Measurements from ENCODE around the gene AP1S3. TPM values are rescaled to one million over a fixed set of nuclear protein-coding genes. Genes with fewer than 3 reads are reported as not detected.

Gene AP1S3
- total RNA-seq, 1 experiment from 2014 or later = 66.3 TPM

- intact Hi-C loops (cut with micrococcal nuclease; ENCODE audit: unreplicated experiment) (no loop called here), in situ Hi-C loops (cut with HindIII; ENCODE audit: low pct_unique_long_range_greater_than_20kb, low sequenced_read_pairs) (no loop called here)
- DNase-seq (ENCODE audit: low read depth, low spot score) = no peak
- Histone ChIP-seq H3K4me1 (ENCODE audit: control insufficient read depth, insufficient read depth, low read length) (peaks cover 10% of the 10 kb centered on the region; the same call in 1 of the 2 replicates), H3K27ac (ENCODE audit: low read length) (no peak overlapping the region; the same call in 1 of the 2 replicates), H3K4me3 (ENCODE audit: low read depth in 2 of 2, low read length in 2 of 2) (no peak overlapping the region), H3K9me3 (ENCODE audit: control insufficient read depth, insufficient read depth, low read depth, low read length) (no peaks in the 10 kb centered on the region), H3K27me3 (ENCODE audit: control insufficient read depth, insufficient read depth, low read length) (no peaks in the 10 kb centered on the region), H3K36me3 (ENCODE audit: control insufficient read depth, insufficient read depth, low read length) (no peaks in the 10 kb centered on the region)
- BruUV-seq (replicated peaks) = no TSS peak
- ChIA-PET POLR2A (no interaction called here), CTCF (no interaction called here)
- ATAC-seq = no peak
- TF ChIP-seq SIN3A (IDR thresholded peaks at IDR 0.05; ENCODE audit: borderline replicate concordance, insufficient read depth, low read depth, low read length) (no peak), REST (IDR thresholded peaks at IDR 0.05; ENCODE audit: insufficient read depth in 1 of 2, low read depth in 2 of 2, low read length in 1 of 2) (no peak), POLR2AphosphoS5 (IDR thresholded peaks at IDR 0.05; ENCODE audit: low read depth, low read length) (no peak), CTCF (IDR thresholded peaks at IDR 0.05) (no peak), TCF7L2 (IDR thresholded peaks at IDR 0.05; ENCODE audit: low read depth, low read length) (no peak)
Measured at GRCh38 chr2:223856021-223856420, 18.6 kb upstream of the AP1S3 start.

DNA sequence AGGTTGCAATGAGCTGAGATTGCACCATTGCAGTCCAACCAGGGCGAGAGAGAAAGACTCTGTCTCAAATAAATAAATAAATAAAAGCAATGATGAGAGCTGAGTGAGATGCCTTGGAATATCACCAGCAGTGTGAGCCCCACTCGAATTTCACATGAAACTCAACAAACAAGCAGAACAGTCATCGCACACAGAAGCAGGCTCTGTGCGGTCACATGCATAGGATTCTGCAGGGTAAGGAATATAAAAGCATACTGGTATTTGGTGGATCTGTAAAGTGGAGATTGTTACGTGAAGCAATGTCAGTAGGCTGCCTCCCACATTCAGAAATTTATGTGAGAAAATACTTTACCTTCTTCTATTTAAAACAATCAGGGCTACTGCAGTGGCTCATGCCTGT, 18.0 kb upstream of the AP1S3 start:
- intact Hi-C loops (cut with micrococcal nuclease; ENCODE audit: unreplicated experiment) (no loop called here), in situ Hi-C loops (cut with HindIII; ENCODE audit: low pct_unique_long_range_greater_than_20kb, low sequenced_read_pairs) (no loop called here)
- H3K9me3 ChIP-seq (ENCODE audit: control insufficient read depth, insufficient read depth, low read depth, low read length) = no peaks in the 10 kb centered on the region
- CTCF ChIA-PET = no interaction called here
- POLR2A ChIA-PET = no interaction called here
- no peaks in the 10 kb centered on the region for H3K36me3 ChIP-seq (ENCODE audit: control insufficient read depth, insufficient read depth, low read length)
- no peak for DNase-seq (ENCODE audit: low read depth, low spot score)
- peaks cover 4% of the 10 kb centered on the region; the same call in 1 of the 2 replicates for H3K4me1 ChIP-seq (ENCODE audit: control insufficient read depth, insufficient read depth, low read length)
- no peak overlapping the region for H3K4me3 ChIP-seq (ENCODE audit: low read depth in 2 of 2, low read length in 2 of 2)
- BruUV-seq (replicated peaks) = no TSS peak
- TF ChIP-seq POLR2AphosphoS5 (IDR thresholded peaks at IDR 0.05; ENCODE audit: low read depth, low read length) (no peak), CTCF (IDR thresholded peaks at IDR 0.05) (no peak), TCF7L2 (IDR thresholded peaks at IDR 0.05; ENCODE audit: low read depth, low read length) (no peak), SIN3A (IDR thresholded peaks at IDR 0.05; ENCODE audit: borderline replicate concordance, insufficient read depth, low read depth, low read length) (no peak), REST (IDR thresholded peaks at IDR 0.05; ENCODE audit: insufficient read depth in 1 of 2, low read depth in 2 of 2, low read length in 1 of 2) (no peak)
- no peaks in the 10 kb centered on the region for H3K27me3 ChIP-seq (ENCODE audit: control insufficient read depth, insufficient read depth, low read length)
- peak; percentile 46; the same call in 1 of the 2 replicates for ATAC-seq
- H3K27ac ChIP-seq (ENCODE audit: low read length) = no peak overlapping the region
